ENCODE data around the gene ARAP2. TPM values are rescaled to one million over a fixed set of nuclear protein-coding genes. Genes with fewer than 3 reads are reported as not detected.
A peak's percentile ranks its signal among the peaks of the same experiment; 100 is the strongest.

The ARAP2 gene
- total RNA-seq, 8 experiments from 2014 or later, result 0.46 to 47.1 (median 1.9) TPM

DNA sequence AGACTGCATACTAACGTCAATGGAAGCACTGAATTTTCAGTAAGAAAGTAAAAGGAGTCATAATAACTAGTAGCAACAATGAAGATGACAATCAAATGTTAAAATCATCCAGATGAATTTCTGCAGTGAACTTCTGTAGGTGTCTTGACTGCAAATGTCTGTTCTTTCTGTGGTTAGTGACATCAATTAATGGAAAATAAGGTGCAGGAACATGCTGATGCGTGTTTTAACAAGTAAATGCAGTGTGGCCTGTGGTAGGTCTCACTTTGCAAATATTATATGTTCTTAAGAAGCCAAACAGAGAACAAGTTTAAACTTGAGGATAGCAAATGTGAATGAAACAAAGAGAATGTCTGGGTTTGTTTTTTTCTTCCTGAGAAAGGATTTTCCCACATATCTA is 34.5 kb upstream of the ARAP2 start:
- ATAC-seq (replicated peaks in 6 of 8), result no peak
- Histone ChIP-seq H3K4me1 (replicated peaks in 1 of 2) (peaks cover 3 to 20% of the 10 kb centered on the region in 2 donors), H3K27ac (no peak overlapping the region), H3K4me3 (no peak overlapping the region)
- in situ Hi-C loops (cut with MboI; ENCODE audit: low pct_unique_long_range_greater_than_20kb in 2 of 9, low sequenced_read_pairs in 9 of 9, unreplicated experiment in 9 of 9), result no loop called here
- 0 to 96% (median 72%) methylated on average over 1 to 2 of the region's 2 CpGs for WGBS, 10 experiments

DNA sequence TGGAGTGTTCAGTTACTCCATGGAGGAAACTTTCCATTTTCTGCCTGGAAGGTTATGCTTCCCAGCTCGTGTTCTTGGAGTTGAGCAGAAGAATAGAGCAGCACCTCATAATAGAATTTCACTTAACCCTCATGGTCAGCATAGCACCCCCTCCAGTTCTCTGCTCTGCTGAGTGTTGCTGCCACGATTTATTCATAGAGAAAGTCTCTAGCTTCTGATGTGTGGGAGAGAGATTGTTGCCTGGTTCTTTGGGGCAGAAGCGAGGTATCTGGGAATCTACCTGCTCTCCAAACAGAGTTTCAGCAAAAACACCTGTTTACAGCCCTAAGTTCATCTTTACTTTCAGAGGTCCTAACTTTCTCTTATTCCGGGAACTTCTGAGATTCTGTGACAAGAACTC is 33.2 kb upstream of the ARAP2 start:
- peaks cover 0 to 17% of the 10 kb centered on the region in 2 donors for H3K4me1 ChIP-seq (replicated peaks in 1 of 2)
- ATAC-seq (replicated peaks in 6 of 8), result no peak
- H3K27ac ChIP-seq, result no peak overlapping the region
- no peak overlapping the region for H3K4me3 ChIP-seq
- WGBS, 10 experiments, result 0 to 100% (median 64%) methylated on average over 1 to 4 of the region's 4 CpGs
- in situ Hi-C loops (cut with MboI; ENCODE audit: low pct_unique_long_range_greater_than_20kb in 2 of 9, low sequenced_read_pairs in 9 of 9, unreplicated experiment in 9 of 9), result no loop called here

DNA sequence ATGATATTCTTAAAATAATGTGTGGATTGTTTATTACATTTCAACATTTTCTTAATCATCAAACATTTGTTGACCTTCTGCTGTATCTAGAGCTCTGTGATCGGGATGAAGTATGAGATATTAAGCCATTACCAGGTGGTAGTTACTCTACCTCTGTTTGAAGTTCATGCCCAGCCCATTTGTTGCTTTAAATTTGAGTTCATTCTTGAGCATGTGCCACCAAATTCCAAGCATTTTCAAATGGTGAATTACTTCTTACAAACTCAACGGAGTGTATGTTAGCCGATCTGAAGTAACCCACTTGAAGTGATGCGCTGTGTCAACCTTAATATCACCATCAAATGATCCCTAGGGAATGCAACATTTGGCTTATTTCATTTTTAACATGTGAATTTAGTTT is 29.8 kb upstream of the ARAP2 start:
- WGBS, 10 experiments, result 0 to 100% (median 89%) methylated on average over 1 to 4 of the region's 4 CpGs; no CpG with 5 or more reads in 1 of the 10 experiments
- in situ Hi-C loops (cut with MboI; ENCODE audit: low pct_unique_long_range_greater_than_20kb in 2 of 9, low sequenced_read_pairs in 9 of 9, unreplicated experiment in 9 of 9), result no loop called here
- H3K4me1 ChIP-seq (replicated peaks in 1 of 2), result no peaks in the 10 kb centered on the region
- H3K4me3 ChIP-seq, result no peak overlapping the region
- H3K27ac ChIP-seq, result no peak overlapping the region
- ATAC-seq (replicated peaks in 6 of 8), result no peak

DNA sequence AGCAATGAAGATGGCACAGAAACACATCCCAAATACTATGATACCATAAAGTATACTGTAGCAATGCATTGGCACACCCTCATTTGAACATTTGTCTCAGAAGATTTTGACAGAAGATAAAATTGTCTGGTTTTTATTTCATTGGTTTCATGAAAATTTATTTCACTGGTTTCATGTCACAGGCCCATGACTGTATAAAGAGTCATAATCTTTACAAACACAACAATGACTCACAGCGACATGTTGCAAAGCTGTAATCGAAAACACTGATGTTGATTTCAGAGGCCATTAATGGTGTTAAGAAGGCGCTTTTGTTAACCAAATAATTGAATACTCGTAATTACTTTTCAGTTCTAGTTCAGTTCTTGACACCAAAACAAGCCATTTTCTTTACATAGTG is 29.0 kb upstream of the ARAP2 start:
- Histone ChIP-seq H3K4me3 (no peak overlapping the region), H3K27ac (no peak overlapping the region), H3K4me1 (replicated peaks in 1 of 2) (no peaks in the 10 kb centered on the region)
- ATAC-seq (replicated peaks in 6 of 8), result no peak
- in situ Hi-C loops (cut with MboI; ENCODE audit: low pct_unique_long_range_greater_than_20kb in 2 of 9, low sequenced_read_pairs in 9 of 9, unreplicated experiment in 9 of 9), result no loop called here
- WGBS, 10 experiments, result 3 to 94% (median 88%) methylated on average over 2 to 4 of the region's 4 CpGs; no CpG with 5 or more reads in 1 of the 10 experiments

DNA sequence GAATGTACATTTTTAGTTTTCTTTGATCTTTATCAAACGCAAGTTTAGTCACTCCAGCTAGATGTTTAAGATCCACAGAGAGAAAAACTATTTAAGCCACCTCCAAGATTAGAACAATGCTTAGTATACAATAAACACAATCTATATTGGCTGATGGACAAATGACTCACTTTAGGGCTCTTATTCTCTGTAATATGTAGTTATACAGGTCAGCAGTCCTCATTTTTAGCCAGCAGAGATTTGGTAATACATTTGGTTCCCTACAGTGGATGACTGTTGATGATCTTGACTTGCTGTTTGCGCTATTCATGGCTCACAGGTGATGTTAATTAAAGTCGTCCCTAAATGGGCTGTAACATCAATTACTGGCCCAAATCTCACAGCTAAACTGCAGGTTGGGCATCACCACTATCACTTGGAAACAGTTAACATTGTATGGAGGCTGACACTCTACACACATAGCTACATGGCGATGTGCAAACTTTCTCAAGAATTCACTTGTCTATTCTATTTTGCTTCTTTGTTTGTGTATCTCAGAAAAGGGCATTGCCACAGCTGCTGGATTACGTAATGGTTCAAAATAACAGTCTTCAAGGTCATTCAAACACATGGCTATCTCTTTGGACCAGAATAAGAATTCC is 25.3 kb upstream of the ARAP2 start:
- H3K4me1 ChIP-seq (replicated peaks in 1 of 2), result no peaks in the 10 kb centered on the region
- 10 to 100% (median 89%) methylated on average over 1 to 5 of the region's 5 CpGs for WGBS, 10 experiments
- ATAC-seq (replicated peaks in 6 of 8), result peak in 3 of 8 experiments; percentile 26 to 96 (median 36)
- no peak overlapping the region for H3K27ac ChIP-seq
- H3K4me3 ChIP-seq, result no peak overlapping the region
- in situ Hi-C loops (cut with MboI; ENCODE audit: low pct_unique_long_range_greater_than_20kb in 2 of 9, low sequenced_read_pairs in 9 of 9, unreplicated experiment in 9 of 9), result no loop called here

DNA sequence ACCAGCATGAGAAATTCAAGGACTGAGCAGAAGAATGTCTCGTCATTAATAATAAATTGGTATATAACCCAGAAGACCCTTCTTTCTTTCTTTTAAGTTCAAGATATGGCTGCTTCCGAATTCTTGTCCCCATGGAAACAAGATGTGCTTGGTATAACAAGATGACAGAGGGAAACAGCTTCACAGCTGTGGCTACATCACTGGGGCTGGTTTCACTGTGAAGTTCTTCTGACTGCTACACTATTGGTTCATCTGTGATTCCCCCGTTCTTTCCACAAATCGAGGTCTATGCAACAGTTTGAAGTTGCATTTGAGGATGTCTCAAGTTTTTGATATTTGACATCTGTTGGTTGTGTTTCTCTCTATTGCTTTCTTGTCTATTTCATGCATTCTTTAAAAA is 24.8 kb upstream of the ARAP2 start:
- no peaks in the 10 kb centered on the region for H3K4me1 ChIP-seq (replicated peaks in 1 of 2)
- no peak overlapping the region for H3K27ac ChIP-seq
- H3K4me3 ChIP-seq, result no peak overlapping the region
- in situ Hi-C loops (cut with MboI; ENCODE audit: low pct_unique_long_range_greater_than_20kb in 2 of 9, low sequenced_read_pairs in 9 of 9, unreplicated experiment in 9 of 9), result no loop called here
- WGBS, 10 experiments, result 4 to 100% (median 66%) methylated on average over 1 to 4 of the region's 4 CpGs
- peak in 3 of 8 experiments; percentile 50 to 70 (median 63) for ATAC-seq (replicated peaks in 6 of 8)

DNA sequence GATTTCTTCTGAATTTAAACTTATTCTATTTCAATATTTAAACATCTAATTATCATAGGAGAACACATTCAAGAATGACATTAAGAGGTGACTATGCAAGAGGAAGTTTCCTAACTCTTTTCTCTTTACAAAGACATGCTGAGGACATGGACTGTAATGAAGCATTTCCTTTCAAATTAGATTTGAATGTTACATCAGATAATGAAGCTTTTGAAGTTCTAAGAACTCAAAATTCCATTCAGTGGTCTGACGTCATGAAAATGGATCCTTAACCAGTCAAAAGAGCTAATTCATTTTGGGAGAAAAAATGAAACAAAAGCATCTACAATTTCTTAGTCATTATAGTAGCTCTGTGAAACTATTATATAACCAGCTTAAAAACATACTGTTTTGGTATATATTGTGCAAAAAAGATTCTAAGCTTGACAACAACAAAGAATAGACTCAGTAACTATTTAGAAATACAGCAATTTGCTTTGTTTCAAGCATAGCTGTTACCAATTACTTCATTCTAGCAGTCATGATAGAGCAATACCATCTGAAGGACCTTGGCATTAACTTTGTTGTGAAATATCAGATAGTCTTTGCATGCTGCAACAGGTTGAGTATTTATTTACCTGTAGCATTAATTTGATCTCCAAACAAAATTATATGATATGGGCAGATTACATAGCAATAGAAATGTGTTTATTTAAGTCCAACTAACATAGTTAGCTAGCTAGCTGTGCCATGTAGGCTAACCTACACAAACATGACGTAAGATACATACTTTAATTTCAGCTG is 23.4 kb upstream of the ARAP2 start:
- 0 to 100% (median 46%) methylated on average over 1 to 2 of the region's 2 CpGs for WGBS, 10 experiments
- H3K27ac ChIP-seq, result no peak overlapping the region
- H3K4me1 ChIP-seq (replicated peaks in 1 of 2), result no peaks in the 10 kb centered on the region
- no peak for ATAC-seq (replicated peaks in 6 of 8)
- in situ Hi-C loops (cut with MboI; ENCODE audit: low pct_unique_long_range_greater_than_20kb in 2 of 9, low sequenced_read_pairs in 9 of 9, unreplicated experiment in 9 of 9), result no loop called here
- no peak overlapping the region for H3K4me3 ChIP-seq

DNA sequence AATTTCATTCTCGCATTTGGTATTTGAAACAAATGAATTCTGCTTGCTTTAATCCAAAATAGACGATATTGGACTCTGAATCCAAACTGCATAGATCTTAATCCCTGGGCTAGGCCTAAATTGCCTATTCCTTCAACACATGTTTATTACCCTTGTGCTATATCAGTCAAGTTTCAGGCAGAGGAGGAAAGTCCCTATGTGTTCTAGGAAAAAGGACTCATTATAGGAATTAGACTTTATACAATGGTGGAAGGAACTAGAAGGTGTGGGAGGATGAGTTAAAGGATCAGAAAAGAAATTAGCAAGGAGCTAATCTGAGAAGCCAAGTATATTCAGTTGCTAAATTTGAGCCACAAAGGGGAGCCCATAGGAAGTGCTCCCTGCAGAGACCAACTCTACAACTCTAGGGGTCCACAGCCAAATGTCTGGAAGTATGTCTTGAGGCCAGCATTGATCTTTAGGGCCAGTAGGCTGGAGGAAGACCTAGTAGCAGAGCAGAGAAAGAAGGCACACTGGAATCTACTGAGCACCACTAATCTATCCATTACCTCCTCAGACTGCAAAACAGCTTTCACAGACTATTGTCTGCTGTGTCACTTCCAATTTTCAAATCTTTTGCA is 20.0 kb upstream of the ARAP2 start:
- Histone ChIP-seq H3K4me3 (no peak overlapping the region), H3K27ac (no peak overlapping the region), H3K4me1 (replicated peaks in 1 of 2) (no peaks in the 10 kb centered on the region)
- 10 to 100% (median 87%) methylated on average over 1 to 2 of the region's 2 CpGs; no CpG with 5 or more reads in 2 of the 10 experiments for WGBS, 10 experiments
- in situ Hi-C loops (cut with MboI; ENCODE audit: low pct_unique_long_range_greater_than_20kb in 2 of 9, low sequenced_read_pairs in 9 of 9, unreplicated experiment in 9 of 9), result no loop called here
- ATAC-seq (replicated peaks in 6 of 8), result no peak

DNA sequence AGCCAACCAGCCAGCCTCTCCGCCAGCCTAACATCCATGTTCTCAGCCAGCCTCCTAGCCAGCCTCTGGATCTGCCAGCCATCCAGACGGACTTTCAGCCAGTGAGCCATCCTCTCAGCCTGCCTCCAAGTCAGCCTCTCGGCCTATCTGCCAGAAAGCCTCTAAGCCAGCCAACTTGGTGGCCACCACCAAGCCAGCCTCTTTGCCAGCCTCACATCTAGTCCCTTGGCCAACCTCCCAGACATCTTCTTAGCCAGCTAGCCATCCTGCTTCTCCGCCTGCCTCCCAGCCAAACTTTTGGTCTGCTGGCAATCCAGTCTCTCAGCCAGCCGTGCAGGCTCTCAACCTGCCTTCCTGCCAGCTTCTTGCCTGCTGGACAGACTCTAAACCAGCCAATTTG is 16.4 kb upstream of the ARAP2 start:
- ATAC-seq (replicated peaks in 6 of 8), result no peak
- no peak overlapping the region for H3K27ac ChIP-seq
- H3K4me1 ChIP-seq (replicated peaks in 1 of 2), result peaks cover 2 to 5% of the 10 kb centered on the region in 2 donors
- WGBS, 10 experiments, result 0 to 100% (median 65%) methylated on average over 1 to 4 of the region's 5 CpGs; no CpG with 5 or more reads in 4 of the 10 experiments
- H3K4me3 ChIP-seq, result no peak overlapping the region
- in situ Hi-C loops (cut with MboI; ENCODE audit: low pct_unique_long_range_greater_than_20kb in 2 of 9, low sequenced_read_pairs in 9 of 9, unreplicated experiment in 9 of 9), result no loop called here

DNA sequence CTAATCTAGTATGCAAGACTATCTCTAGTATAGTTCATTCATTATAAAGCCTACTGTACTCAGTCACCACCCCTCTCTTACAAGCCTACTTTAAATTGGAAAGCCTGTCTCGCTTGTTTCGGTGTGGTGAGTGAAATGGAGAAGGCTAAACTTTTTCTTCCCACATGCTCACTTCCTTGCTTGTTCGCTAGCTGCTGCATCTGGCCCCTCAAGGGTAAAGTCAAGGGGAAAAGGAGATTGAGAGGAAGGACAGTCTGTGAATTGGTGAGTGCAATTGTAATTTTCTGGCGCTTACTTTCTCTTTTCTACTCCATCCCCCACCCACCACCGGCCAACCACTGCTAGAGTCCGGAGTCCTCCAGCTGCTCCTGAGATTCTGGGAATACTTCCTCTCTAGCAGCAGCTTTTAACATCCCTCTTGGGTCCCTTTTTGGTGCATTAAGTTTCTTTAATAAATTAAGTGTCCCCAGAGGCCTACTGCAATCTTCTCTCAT is 12.1 kb upstream of the ARAP2 start:
- Histone ChIP-seq H3K4me3 (no peak overlapping the region), H3K27ac (no peak overlapping the region)
- 23 to 100% (median 67%) methylated on average over 1 to 4 of the region's 6 CpGs; no CpG with 5 or more reads in 2 of the 10 experiments for WGBS, 10 experiments

DNA sequence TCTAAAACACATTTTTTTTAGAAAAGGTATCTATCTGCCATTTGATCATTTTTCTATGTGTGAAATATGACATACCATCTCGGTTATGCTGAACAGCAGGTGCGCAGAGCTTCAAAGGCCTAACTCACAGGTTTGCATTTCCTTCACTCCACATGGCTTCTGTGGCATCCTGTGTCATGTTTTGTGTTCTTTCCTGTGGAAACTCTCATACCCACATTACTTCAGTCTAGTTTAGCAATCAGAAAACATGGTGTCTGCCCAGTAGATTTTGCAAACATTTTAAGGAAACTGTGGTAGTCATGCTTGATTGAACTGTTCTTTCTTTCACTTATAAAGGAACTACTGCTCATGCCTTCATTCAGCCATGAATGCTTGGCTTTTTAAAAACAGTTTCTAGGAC is 11.3 kb upstream of the ARAP2 start:
- 20 to 100% (median 86%) methylated on average over 1 to 2 of the region's 2 CpGs for WGBS, 10 experiments
- H3K4me3 ChIP-seq, result no peak overlapping the region
- H3K4me1 ChIP-seq (replicated peaks in 1 of 2), result peaks cover 2 to 5% of the 10 kb centered on the region in 2 donors
- in situ Hi-C loops (cut with MboI; ENCODE audit: low pct_unique_long_range_greater_than_20kb in 2 of 9, low sequenced_read_pairs in 9 of 9, unreplicated experiment in 9 of 9), result no loop called here
- peak in 1 of 8 experiments; percentile 58 for ATAC-seq (replicated peaks in 6 of 8)
- no peak overlapping the region for H3K27ac ChIP-seq

More for the DNA sequence above, 12.1 kb upstream of the ARAP2 start:
- peak in 1 of 8 experiments; percentile 25 for ATAC-seq (replicated peaks in 6 of 8)
- peaks cover 2 to 5% of the 10 kb centered on the region in 2 donors for H3K4me1 ChIP-seq (replicated peaks in 1 of 2)
- in situ Hi-C loops (cut with MboI; ENCODE audit: low pct_unique_long_range_greater_than_20kb in 2 of 9, low sequenced_read_pairs in 9 of 9, unreplicated experiment in 9 of 9), result no loop called here

DNA sequence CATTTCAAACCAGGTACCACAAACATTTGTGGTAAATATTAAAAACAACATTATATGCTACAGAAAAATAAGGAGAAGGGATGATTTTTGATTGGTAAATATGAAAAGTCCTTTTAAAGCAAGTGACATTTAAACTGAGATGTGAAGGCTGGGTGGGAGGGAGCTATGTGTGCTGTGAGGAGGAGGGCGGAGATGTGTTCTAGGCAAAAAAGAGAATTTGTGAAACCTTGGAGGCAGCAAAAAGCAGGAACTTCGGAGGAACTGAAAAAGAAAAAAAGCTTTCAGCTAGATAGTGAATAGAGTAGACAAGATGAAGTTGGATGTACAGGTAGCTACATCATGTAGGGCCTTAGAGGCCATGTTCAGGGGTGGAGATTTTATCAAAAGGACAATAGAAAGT is 10.1 kb upstream of the ARAP2 start:
- in situ Hi-C loops (cut with MboI; ENCODE audit: low pct_unique_long_range_greater_than_20kb in 2 of 9, low sequenced_read_pairs in 9 of 9, unreplicated experiment in 9 of 9), result no loop called here
- WGBS, 10 experiments, result 11 to 90% (median 70%) methylated on average over 1 to 2 of the region's 2 CpGs
- ATAC-seq (replicated peaks in 6 of 8), result no peak
- no peak overlapping the region for H3K27ac ChIP-seq
- no peak overlapping the region for H3K4me3 ChIP-seq
- peaks cover 2 to 5% of the 10 kb centered on the region in 2 donors for H3K4me1 ChIP-seq (replicated peaks in 1 of 2)

DNA sequence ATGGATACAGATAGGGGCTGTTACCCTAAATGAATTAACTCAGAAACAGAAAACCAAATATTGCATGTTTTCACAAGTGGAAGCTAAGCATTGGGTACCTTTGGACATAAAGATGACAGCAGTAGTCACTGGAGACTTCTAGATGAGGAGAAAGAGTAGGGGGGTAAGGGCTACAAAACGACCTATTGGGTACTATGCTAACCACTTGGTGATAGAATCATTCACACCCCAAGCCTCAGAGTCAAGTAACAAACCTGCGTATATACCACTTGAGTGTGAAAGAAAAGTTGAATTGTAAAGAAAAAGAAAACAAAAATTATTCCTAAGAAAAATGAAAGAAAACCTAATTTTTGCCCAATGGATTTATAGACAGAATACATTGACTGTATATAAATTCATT is 7.7 kb upstream of the ARAP2 start:
- in situ Hi-C loops (cut with MboI; ENCODE audit: low pct_unique_long_range_greater_than_20kb in 2 of 9, low sequenced_read_pairs in 9 of 9, unreplicated experiment in 9 of 9), result no loop called here
- Histone ChIP-seq H3K4me1 (replicated peaks in 1 of 2) (peaks cover 2 to 5% of the 10 kb centered on the region in 2 donors), H3K27ac (no peak overlapping the region), H3K4me3 (no peak overlapping the region)
- 0 to 96% (median 60%) methylated on average over 1 to 2 of the region's 2 CpGs; no CpG with 5 or more reads in 1 of the 10 experiments for WGBS, 10 experiments
- no peak for ATAC-seq (replicated peaks in 6 of 8)

All from motor neuron (in vitro differentiated cells).